SU-DHL-6 (cell line): ENCODE data around the gene NUDT4.

Experiments used
- EZH2phosphoT487 ChIP-seq: fragments of 200-600 bp; sonication (generic), shearing (Covaris generic); conservative IDR thresholded peaks from 2 replicates; pipeline ENCODE4 v1.6.1; 2018; ENCODE audit warnings: mild to moderate bottlenecking, antibody characterized with exemption, low read length, moderate library complexity, mixed read lengths
- TF ChIP-seq, protein P1 (sequence below): fragments of 200-600 bp; sonication (generic); IDR thresholded peaks from one replicate; pipeline ENCODE4 v1.5.1; 2017; ENCODE audit warnings: antibody characterized with exemption, mild to moderate bottlenecking, low read length, moderate library complexity; ENCODE audit not compliant: insufficient read depth, poor library complexity, severe bottlenecking

DNA sequence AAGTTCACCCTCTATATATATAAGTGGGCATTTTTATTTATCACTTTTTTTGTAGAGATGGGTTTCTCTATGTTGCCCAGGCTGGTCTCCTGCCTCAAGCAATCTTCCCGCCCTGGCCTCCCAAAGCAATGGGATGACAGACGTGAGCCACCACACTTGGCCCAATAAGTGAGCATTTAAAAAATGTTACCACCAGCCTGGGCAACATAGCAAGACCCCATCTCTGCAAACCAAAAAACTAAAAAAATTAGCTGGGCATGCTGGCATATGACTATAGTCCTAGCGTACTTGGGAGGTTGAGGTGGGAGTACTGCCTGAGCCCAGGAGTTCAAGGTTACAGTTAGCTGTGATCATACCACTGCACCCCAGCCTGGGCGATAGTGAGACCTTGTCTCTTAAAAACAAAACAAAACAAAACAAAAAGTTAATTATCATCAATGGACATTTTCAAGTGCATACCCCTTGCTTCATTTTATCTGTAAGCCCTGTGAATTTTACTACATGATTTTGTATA is 40.3 kb downstream of the NUDT4 start:
- TF ChIP-seq, protein P1, sequence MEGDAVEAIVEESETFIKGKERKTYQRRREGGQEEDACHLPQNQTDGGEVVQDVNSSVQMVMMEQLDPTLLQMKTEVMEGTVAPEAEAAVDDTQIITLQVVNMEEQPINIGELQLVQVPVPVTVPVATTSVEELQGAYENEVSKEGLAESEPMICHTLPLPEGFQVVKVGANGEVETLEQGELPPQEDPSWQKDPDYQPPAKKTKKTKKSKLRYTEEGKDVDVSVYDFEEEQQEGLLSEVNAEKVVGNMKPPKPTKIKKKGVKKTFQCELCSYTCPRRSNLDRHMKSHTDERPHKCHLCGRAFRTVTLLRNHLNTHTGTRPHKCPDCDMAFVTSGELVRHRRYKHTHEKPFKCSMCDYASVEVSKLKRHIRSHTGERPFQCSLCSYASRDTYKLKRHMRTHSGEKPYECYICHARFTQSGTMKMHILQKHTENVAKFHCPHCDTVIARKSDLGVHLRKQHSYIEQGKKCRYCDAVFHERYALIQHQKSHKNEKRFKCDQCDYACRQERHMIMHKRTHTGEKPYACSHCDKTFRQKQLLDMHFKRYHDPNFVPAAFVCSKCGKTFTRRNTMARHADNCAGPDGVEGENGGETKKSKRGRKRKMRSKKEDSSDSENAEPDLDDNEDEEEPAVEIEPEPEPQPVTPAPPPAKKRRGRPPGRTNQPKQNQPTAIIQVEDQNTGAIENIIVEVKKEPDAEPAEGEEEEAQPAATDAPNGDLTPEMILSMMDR: no peak
- no peak for TF ChIP-seq EZH2phosphoT487
